ENCODE data around the gene FCAR.
"Not testable (repeated sequence)": the region's sequence is repeated elsewhere in the genome, so short reads cannot be mapped to it uniquely, and the experiment has no call there.

DNA sequence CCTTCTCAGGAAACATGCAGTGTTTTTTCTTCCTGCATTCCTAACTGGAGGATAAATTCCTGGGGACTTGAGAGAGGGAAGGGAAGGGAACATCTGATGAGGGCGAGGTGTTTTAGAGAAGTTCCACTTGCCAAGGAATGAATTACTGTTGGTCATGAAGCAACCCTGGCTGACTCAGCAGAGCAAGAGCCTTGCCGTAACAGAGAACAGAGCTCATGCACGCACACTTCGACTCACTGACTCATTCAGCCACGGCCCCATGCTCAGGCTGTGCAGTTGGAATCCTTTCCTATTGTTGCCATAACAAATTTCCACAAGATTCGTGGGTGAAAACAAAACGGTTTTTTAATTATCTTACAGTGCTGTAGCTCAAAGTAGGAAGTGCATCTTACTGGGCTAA, 48.7 kb upstream of the FCAR start:
- not testable (repeated sequence) for TF ChIP-seq CTCF (conservative IDR thresholded peaks at IDR 0.05; ENCODE audit: low read depth, low read length); EZH2phosphoT487 (IDR thresholded peaks at IDR 0.05; ENCODE audit: borderline replicate concordance, low read length)

All from PC-3 (cell line).